Lung (tissue), 12 donors: ENCODE measurements around the gene C6orf52. TPM values are rescaled to one million over a fixed set of nuclear protein-coding genes. Genes with fewer than 3 reads are reported as not detected.

Experiments
- ATAC-seq: fragments of 200-7000 bp; cut with Tn5 transposase; one replicate; pipeline ENCODE4 v1.9.1; 2020; ENCODE audit warnings: moderate number of reproducible peaks; ENCODE audit not compliant: insufficient read depth, low FRiP score
- DNase-seq, 3 donors: peaks; one replicate each; pipeline ENCODE4 v3.0.0-alpha.2; 2013 to 2017
- H3K27ac ChIP-seq, 2 donors: one replicate each; pipeline ENCODE4 v1.5.1; 2013; ENCODE audit warnings: mild to moderate bottlenecking in 2 of 2, moderate library complexity in 2 of 2, control low read depth in 1 of 2, inconsistent platforms in 1 of 2, low read depth in 1 of 2, low read length in 1 of 2
- H3K27me3 ChIP-seq, 3 donors: one replicate each; pipeline ENCODE4 v1.5.1; 2013; ENCODE audit warnings: low read length in 2 of 3; ENCODE audit not compliant: control insufficient read depth in 3 of 3, insufficient read depth in 3 of 3
- H3K36me3 ChIP-seq, 4 donors: one replicate each; pipeline ENCODE4 v1.5.1; 2013; ENCODE audit warnings: low read length in 4 of 4, mild to moderate bottlenecking in 1 of 4, moderate library complexity in 1 of 4; ENCODE audit not compliant: control insufficient read depth in 4 of 4, insufficient read depth in 4 of 4
- H3K4me1 ChIP-seq, 5 donors: one replicate each; pipeline ENCODE4 v1.5.1; 2013; ENCODE audit warnings: low read length in 5 of 5, mild to moderate bottlenecking in 2 of 5, moderate library complexity in 1 of 5; ENCODE audit not compliant: control insufficient read depth in 5 of 5, insufficient read depth in 5 of 5
- H3K4me3 ChIP-seq: one replicate; pipeline ENCODE4 v1.5.1; 2013; ENCODE audit warnings: mild to moderate bottlenecking, control low read depth, moderate library complexity
- H3K9ac ChIP-seq, 2 donors: one replicate each; pipeline ENCODE4 v1.5.1; 2013; ENCODE audit warnings: low read length in 2 of 2, control low read depth in 1 of 2; ENCODE audit not compliant: insufficient read depth in 1 of 2
- H3K9me3 ChIP-seq, 4 donors: one replicate each; pipeline ENCODE4 v1.5.1; 2013; ENCODE audit warnings: low read length in 3 of 4, mild to moderate bottlenecking in 1 of 4, moderate library complexity in 1 of 4; ENCODE audit not compliant: control insufficient read depth in 4 of 4, insufficient read depth in 3 of 4
- CTCF ChIP-seq: IDR thresholded peaks from 2 replicates; pipeline ENCODE4 v1.5.1; 2012; ENCODE audit warnings: mild to moderate bottlenecking; ENCODE audit errors: control extremely low read depth, extremely low read depth
- WGBS, 2 donors: extraction: QIAGEN DNeasy Blood & Tissue Kit; methylation state at CpG; one replicate each; pipeline ENCODE4 v1.1.7; 2013; 5-methylcytosine and 5-hydroxymethylcytosine counted together
- polyA plus RNA-seq, 2 donors: library from polyadenylated mRNA; stranded (reverse); fragments of 200-250 nt; gene quantifications; one replicate each; pipeline ENCODE4 v1.2.1, GENCODE V29; 2013
- total RNA-seq, 2 donors: library from RNA; depleted of rRNA in 1 of 2; stranded (reverse); fragments of >200 nt in 1 of 2; gene quantifications; one replicate each; pipeline ENCODE4 v1.2.1, GENCODE V29; 2014 to 2021
- donor health status: control.
- donor health status: control.
- donor health status: Bipolar disorder and iron deficiency.
- donor health status: healthy.
- donor health status: DM: yes; HTN: yes; CAD: no.

C6orf52 gene
- total and polyA plus RNA-seq, 4 donors = 1.3 to 3.5 (median 1.9) TPM

- peaks cover 0 to 4% (median 0%) of the 10 kb centered on the region in 5 donors for H3K4me1 ChIP-seq
- H3K9ac ChIP-seq = no peak overlapping the region
- H3K9me3 ChIP-seq = no peaks in the 10 kb centered on the region
- no peak overlapping the region for H3K4me3 ChIP-seq
- WGBS, 2 donors = 70 to 77% methylated on average over 5 of the region's 5 CpGs
- TF ChIP-seq CTCF = no peak
- DNase-seq (no peak), ATAC-seq (no peak)
- H3K36me3 ChIP-seq = no peaks in the 10 kb centered on the region
- H3K27me3 ChIP-seq = no peaks in the 10 kb centered on the region
- H3K27ac ChIP-seq = no peak overlapping the region
These were observed 9.8 kb downstream of the C6orf52 start for GRCh38 chr6:10684618-10685017.

- Histone ChIP-seq H3K27me3 (no peaks in the 10 kb centered on the region), H3K9me3 (no peaks in the 10 kb centered on the region), H3K9ac (no peak overlapping the region), H3K27ac (no peak overlapping the region), H3K4me1 (no peaks in the 10 kb centered on the region), H3K36me3 (no peaks in the 10 kb centered on the region), H3K4me3 (no peak overlapping the region)
- no peak for ATAC-seq
- DNase-seq = no peak
- no peak for TF ChIP-seq CTCF
These were observed 11.9 kb downstream of the C6orf52 start for GRCh38 chr6:10682355-10682988.

DNA sequence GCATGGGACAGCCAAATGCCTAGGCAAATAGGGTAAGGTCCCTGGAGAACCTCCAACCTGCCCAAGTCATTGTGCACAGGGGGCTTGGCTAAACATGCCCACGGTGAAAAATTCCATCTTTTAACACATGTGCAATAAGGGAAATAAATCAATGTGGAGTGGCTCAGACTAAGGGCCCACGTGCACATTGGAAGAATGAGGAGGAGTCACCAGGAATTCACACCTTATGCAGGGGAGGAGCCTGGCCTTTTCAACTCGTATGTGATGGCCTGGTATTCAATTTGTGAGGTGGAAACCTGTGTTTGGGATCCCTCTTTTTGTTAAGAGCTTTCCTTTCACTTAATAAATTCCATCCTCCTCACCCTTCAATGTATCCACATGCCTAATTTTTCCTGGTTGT lies 12.6 kb downstream of the C6orf52 start:
- 66 to 75% methylated on average over 3 of the region's 3 CpGs for WGBS, 2 donors

More for the DNA sequence above, 12.6 kb downstream of the C6orf52 start:
- no peaks in the 10 kb centered on the region for H3K36me3 ChIP-seq
- H3K4me3 ChIP-seq = no peak overlapping the region
- TF ChIP-seq CTCF = no peak
- H3K4me1 ChIP-seq = no peaks in the 10 kb centered on the region
- H3K9ac ChIP-seq = no peak overlapping the region
- no peaks in the 10 kb centered on the region for H3K9me3 ChIP-seq
- DNase-seq = no peak
- no peaks in the 10 kb centered on the region for H3K27me3 ChIP-seq
- no peak overlapping the region for H3K27ac ChIP-seq
- ATAC-seq = no peak
